K562 (cell line): Measurements from ENCODE around the gene TIMM50. TPM values are rescaled to one million over a fixed set of nuclear protein-coding genes. Genes with fewer than 3 reads are reported as not detected.
A peak's percentile ranks its signal among the peaks of the same experiment; 100 is the strongest.

Experiments
- CBX1 ChIP-seq: sonication (generic); IDR thresholded peaks from 2 replicates; pipeline ENCODE4 v1.6.1; 2016; ENCODE audit warnings: antibody characterized with exemption, low read depth, mild to moderate bottlenecking
- JUNB ChIP-seq: fragments of 450-650 bp; formaldehyde crosslinking; conservative IDR thresholded peaks from 2 replicates; pipeline ENCODE4 v1.4.0; 2020; ENCODE audit warnings: mild to moderate bottlenecking
- NONO ChIP-seq, 2 experiments: fragments of 200-400 bp in 1 of 2; fragments of 450-650 bp in 1 of 2; formaldehyde crosslinking in 1 of 2; IDR thresholded peaks; 2 replicates each; pipeline ENCODE4 v1.6.1; 2017; ENCODE audit warnings: low read depth in 2 of 2, mild to moderate bottlenecking in 2 of 2, moderate library complexity in 2 of 2, low read length in 1 of 2
- NUFIP1 ChIP-seq: fragments of 450-650 bp; IDR thresholded peaks from 2 replicates; pipeline ENCODE4 v1.6.1; 2018; ENCODE audit not compliant: partially characterized antibody
- POLR2AphosphoS5 ChIP-seq: IDR thresholded peaks from 2 replicates; pipeline ENCODE4 v1.6.1; 2011; ENCODE audit warnings: mild to moderate bottlenecking, low read depth, low read length, moderate library complexity; ENCODE audit not compliant: control insufficient read depth, insufficient read depth
- RREB1 ChIP-seq: fragments of 250-450 bp; sonication (Bioruptor Pico); IDR thresholded peaks from 2 replicates; pipeline ENCODE4 v1.4.0; 2020
- ZBTB49 ChIP-seq: sonication (generic); formaldehyde crosslinking; IDR thresholded peaks from 2 replicates; pipeline ENCODE4 v1.8.0; 2022; ENCODE audit warnings: missing genetic modification reagents, mild to moderate bottlenecking, borderline replicate concordance
- ZNF232 ChIP-seq: sonication (generic); formaldehyde crosslinking; IDR thresholded peaks from 2 replicates; pipeline ENCODE4 v1.8.0; 2022; ENCODE audit warnings: mild to moderate bottlenecking, missing genetic modification reagents
- ZNF407 ChIP-seq: fragments of 450-650 bp; IDR thresholded peaks from 2 replicates; pipeline ENCODE4 v1.6.1; 2016; ENCODE audit warnings: low read depth
- ZSCAN32 ChIP-seq: fragments of 450-650 bp; formaldehyde crosslinking; IDR thresholded peaks from 2 replicates; pipeline ENCODE4 v1.4.0; 2020; ENCODE audit warnings: mild to moderate bottlenecking, moderate library complexity
- polyA plus RNA-seq, 8 experiments: library from polyadenylated mRNA; depleted of rRNA in 4 of 8; stranded (reverse) in 5 of 8; unstranded in 3 of 8; fragments of >200 nt; fragmentation: Nextera tagmentation in 2 of 8; fragmentation: Illumina TruSeq in 1 of 8; extraction: Ambion mirVana in 2 of 8; extraction: Trizol in 1 of 8; gene quantifications; 2 replicates each; pipeline versions ENCODE4 v1.2.1 to v1.2.3, GENCODE V29; 2011 to 2014; ENCODE audit warnings: inconsistent platforms in 1 of 8, missing spikeins in 1 of 8
- total RNA-seq, 7 experiments: library from RNA; depleted of rRNA in 6 of 7; stranded (reverse); fragments of >200 nt in 6 of 7; fragmentation: Illumina TruSeq in 2 of 7; extraction: Trizol in 2 of 7; gene quantifications; 2 replicates each; pipeline versions ENCODE4 v1.2.1 to v1.2.3, GENCODE V29; 2011 to 2021; ENCODE audit warnings: low replicate concordance in 1 of 7

Gene TIMM50
- total and polyA plus RNA-seq, 9 of the 15 experiments (the other 6 are each of a cell fraction or from before 2014, with no cell fraction given), result 28.3 to 221 (median 170) TPM

GRCh38 chr19:39502640-39503417 is 22.2 kb downstream of the TIMM50 start (continued):
- TF ChIP-seq POLR2AphosphoS5, result no peak
- peak in 1 of 2 experiments; percentile 83; a peak in 2 of 4 replicates for TF ChIP-seq NONO (IDR thresholded peaks at IDR 0.05; ENCODE audit: low read depth in 2 of 2, low read length in 1 of 2)
- TF ChIP-seq ZBTB49 (CRISPR knock-in tag), result peak; percentile 80; the same call in 1 of the 2 replicates
- peak; percentile 59; the same call in 1 of the 2 replicates for TF ChIP-seq CBX1
- no peak for TF ChIP-seq ZSCAN32 (CRISPR knock-in tag)
- no peak for TF ChIP-seq RREB1 (CRISPR knock-in tag)
- TF ChIP-seq ZNF232 (CRISPR knock-in tag), result peak; percentile 97
- no peak for TF ChIP-seq NUFIP1
- TF ChIP-seq ZNF407, result no peak
- no peak for TF ChIP-seq JUNB (CRISPR knock-in tag)
